Ovary (tissue), 9 donors: ENCODE results near the gene GRK5. TPM values are rescaled to one million over a fixed set of nuclear protein-coding genes. Genes with fewer than 3 reads are reported as not detected.

Source experiments
- DNase-seq, 5 donors: peaks; one replicate each; pipeline ENCODE4 v3.0.0-alpha.2; 2019 to 2020
- H3K27ac ChIP-seq, 2 donors: fragments of 200-600 bp; one replicate each; pipeline versions ENCODE4 v1.5.1 to v1.8.0; 2019 to 2022
- H3K27me3 ChIP-seq: fragments of 200-600 bp; one replicate; pipeline ENCODE4 v1.8.0; 2022
- H3K36me3 ChIP-seq: fragments of 200-600 bp; sonication (generic); one replicate; pipeline ENCODE4 v1.5.1; 2019
- H3K4me1 ChIP-seq: one replicate; pipeline ENCODE4 v1.8.1; 2013; ENCODE audit warnings: mild to moderate bottlenecking, moderate library complexity; ENCODE audit not compliant: insufficient read depth
- H3K4me3 ChIP-seq: fragments of 200-600 bp; sonication (generic); one replicate; pipeline ENCODE4 v1.5.1; 2017
- H3K9me3 ChIP-seq, 2 donors: fragments of 200-600 bp in 1 of 2; sonication (generic) in 1 of 2; one replicate each; pipeline versions ENCODE4 v1.5.1 to v1.8.1; 2013 to 2019; ENCODE audit warnings: mild to moderate bottlenecking in 1 of 2, moderate library complexity in 1 of 2
- CTCF ChIP-seq, 3 donors: fragments of 450-650 bp in 2 of 3; fragments of 200-600 bp in 1 of 3; IDR thresholded peaks; one replicate each; pipeline versions ENCODE4 v1.5.1 to v1.8.0; 2016 to 2022; ENCODE audit warnings: antibody characterized with exemption in 3 of 3, mild to moderate bottlenecking in 1 of 3
- EP300 ChIP-seq: sonication (generic); formaldehyde crosslinking; IDR thresholded peaks from one replicate; pipeline ENCODE4 v1.6.1; 2017; ENCODE audit warnings: antibody characterized with exemption
- POLR2A ChIP-seq: fragments of 450-650 bp; IDR thresholded peaks from one replicate; pipeline ENCODE4 v1.6.1; 2017; ENCODE audit warnings: antibody characterized with exemption, mild to moderate bottlenecking, moderate library complexity
- WGBS, 3 donors: extraction: QIAGEN DNeasy Blood & Tissue Kit in 1 of 3; methylation state at CpG; one replicate each; pipeline versions ENCODE4 v1.1.5 to v1.1.7; 2013 to 2017; 5-methylcytosine and 5-hydroxymethylcytosine counted together
- intact Hi-C, 4 donors: fragments of 100-400 bp; cut with DNase I; formaldehyde crosslinking; loops; one replicate each; pipeline versions ENCODE4 v1.11.0 to v1.15.1; 2022 to 2023
- polyA plus RNA-seq, 2 donors: library from polyadenylated mRNA; stranded (reverse); fragments of 200-250 nt in 1 of 2; fragments of 350-450 nt in 1 of 2; fragmentation: Illumina TruSeq in 1 of 2; extraction: RNeasy Lipid Tissue Mini Kit (QIAGEN cat#74804) in 1 of 2; gene quantifications; one replicate each; pipeline ENCODE4 v1.2.3, GENCODE V29; 2013 to 2014
- total RNA-seq, 7 donors: library from RNA; depleted of rRNA in 2 of 7; stranded (reverse); fragments of >200 nt in 2 of 7; fragmentation: NEBNext Ultra II Directional in 3 of 7; extraction: Animal tissue kit (Norgen Biotek cat#: 25700) in 3 of 7; gene quantifications; one replicate each; pipeline versions ENCODE4 v1.1.0 to v1.2.4, GENCODE V29; 2016 to 2023
- donor health status: DM: no; HTN: no; CAD: no; lungs with moderate emphysema.
- donor health status: DM: no; HTN: no; CAD: no.
- donor health status: Bipolar disorder and iron deficiency.
- donor health status: DM: yes; HTN: yes; CAD: no.
- donor health status: DM: no; HTN: no; CAD: no.
- donor health status: DM: yes; HTN: yes; CAD: no.

GRK5 gene
- total and polyA plus RNA-seq, 9 donors = 10.0 to 115 (median 38.2) TPM

GRCh38 chr10:119425102-119425880, 217.9 kb downstream of the GRK5 start:
- H3K27me3 ChIP-seq = no peaks in the 10 kb centered on the region
- H3K27ac ChIP-seq = no peak overlapping the region
- H3K4me3 ChIP-seq = no peak overlapping the region
- no peak for TF ChIP-seq POLR2A
- no peak for TF ChIP-seq CTCF (IDR thresholded peaks at IDR 0.05)
- TF ChIP-seq EP300 = no peak
- intact Hi-C loops = no loop called here
- peaks cover 13% of the 10 kb centered on the region for H3K4me1 ChIP-seq
- H3K9me3 ChIP-seq = no peaks in the 10 kb centered on the region
- no peaks in the 10 kb centered on the region for H3K36me3 ChIP-seq
- 70 to 79% (median 79%) methylated on average over 11 of the region's 11 CpGs for WGBS, 3 donors
- no peak for DNase-seq

- H3K9me3 ChIP-seq = no peaks in the 10 kb centered on the region
- intact Hi-C loops = no loop called here
- no peaks in the 10 kb centered on the region for H3K27me3 ChIP-seq
- TF ChIP-seq CTCF (IDR thresholded peaks at IDR 0.05) = no peak
- TF ChIP-seq POLR2A = no peak
- H3K4me1 ChIP-seq = peaks cover 11% of the 10 kb centered on the region
- H3K36me3 ChIP-seq = no peaks in the 10 kb centered on the region
- DNase-seq = no peak
- 85 to 94% (median 89%) methylated on average over 9 of the region's 9 CpGs for WGBS, 3 donors
- H3K27ac ChIP-seq = no peak overlapping the region
- no peak overlapping the region for H3K4me3 ChIP-seq
These were observed 218.5 kb downstream of the GRK5 start for GRCh38 chr10:119425881-119426170.

GRCh38 chr10:119426699-119427098, 219.3 kb downstream of the GRK5 start:
- WGBS, 3 donors = 94 to 96% (median 94%) methylated on average over 5 of the region's 5 CpGs
- Histone ChIP-seq H3K27ac (no peak overlapping the region), H3K27me3 (no peaks in the 10 kb centered on the region), H3K4me3 (no peak overlapping the region), H3K9me3 (no peaks in the 10 kb centered on the region), H3K36me3 (no peaks in the 10 kb centered on the region), H3K4me1 (peaks cover 5% of the 10 kb centered on the region)
- intact Hi-C loops = no loop called here
- DNase-seq = no peak
- no peak for TF ChIP-seq EP300
- TF ChIP-seq POLR2A = no peak

- intact Hi-C loops = no loop called here
- no peaks in the 10 kb centered on the region for H3K27me3 ChIP-seq
- no peak overlapping the region for H3K4me3 ChIP-seq
- H3K4me1 ChIP-seq = peaks cover 5% of the 10 kb centered on the region
- DNase-seq = no peak
- no peaks in the 10 kb centered on the region for H3K36me3 ChIP-seq
- H3K27ac ChIP-seq = no peak overlapping the region
- TF ChIP-seq CTCF (IDR thresholded peaks at IDR 0.05) (no peak), EP300 (no peak), POLR2A (no peak)
- WGBS, 3 donors = 80 to 98% (median 90%) methylated on average over 8 of the region's 8 CpGs
- no peaks in the 10 kb centered on the region for H3K9me3 ChIP-seq
These were observed 220.0 kb downstream of the GRK5 start for GRCh38 chr10:119427263-119427864.

- intact Hi-C loops = no loop called here
- WGBS, 3 donors = 13 to 39% (median 16%) methylated on average over 14 of the region's 14 CpGs
- H3K4me1 ChIP-seq = peaks cover 5% of the 10 kb centered on the region
- DNase-seq = peak in 2 of 5 donors; percentile 21 to 60
- H3K27ac ChIP-seq = no peak overlapping the region
- H3K4me3 ChIP-seq = no peak overlapping the region
- no peaks in the 10 kb centered on the region for H3K9me3 ChIP-seq
- TF ChIP-seq EP300 (no peak), CTCF (IDR thresholded peaks at IDR 0.05) (no peak), POLR2A (no peak)
- no peaks in the 10 kb centered on the region for H3K36me3 ChIP-seq
- H3K27me3 ChIP-seq = no peaks in the 10 kb centered on the region
These were observed 221.4 kb downstream of the GRK5 start for GRCh38 chr10:119428789-119429188.
